Pancreas (tissue), 10 donors: ENCODE data around the gene HEMK1. TPM values are rescaled to one million over a fixed set of nuclear protein-coding genes. Genes with fewer than 3 reads are reported as not detected.

Experiments used
- ATAC-seq, 4 donors: fragments of 200-7000 bp; cut with Tn5 transposase; one replicate each; pipeline versions ENCODE4 v1.8.0 to v1.9.1; 2020; ENCODE audit warnings: mild to moderate bottlenecking in 4 of 4, moderate library complexity in 4 of 4
- DNase-seq, 6 donors: peaks; one replicate each; pipeline ENCODE4 v3.0.0-alpha.2; 2020
- FAIRE-seq: peaks from 2 replicates; lab custom pipeline; 2012; peaks lifted over from hg19 to GRCh38; lab: Jason Lieb, UNC
- H3K27ac ChIP-seq, 4 donors: fragments of 200-600 bp; sonication (generic); 1 replicate in 3 of 4; 2 replicates in 1 of 4; pipeline versions ENCODE4 v1.5.0 to v1.8.0; 2020
- H3K27me3 ChIP-seq, 4 donors: fragments of 200-600 bp; one replicate each; pipeline ENCODE4 v1.8.0; 2021
- H3K36me3 ChIP-seq, 3 donors: fragments of 200-600 bp; sonication (generic) in 1 of 3; one replicate each; pipeline versions ENCODE4 v1.5.0 to v1.8.0; 2020 to 2021
- H3K4me1 ChIP-seq, 3 donors: fragments of 200-600 bp; one replicate each; pipeline ENCODE4 v1.8.0; 2021
- H3K4me3 ChIP-seq, 4 donors: fragments of 200-600 bp; sonication (generic) in 2 of 4; one replicate each; pipeline versions ENCODE4 v1.5.0 to v1.8.0; 2020 to 2021
- H3K9me3 ChIP-seq, 4 donors: fragments of 200-600 bp; one replicate each; pipeline ENCODE4 v1.8.0; 2021
- CTCF ChIP-seq, 4 donors: fragments of 200-600 bp; sonication (generic) in 3 of 4; IDR thresholded peaks; one replicate each; pipeline versions ENCODE4 v1.5.0 to v1.8.0; 2021; ENCODE audit warnings: antibody characterized with exemption in 4 of 4
- whole genome bisulfite sequencing, 2 donors: extraction: QIAGEN DNeasy Blood & Tissue Kit; methylation state at CpG; one replicate each; pipeline ENCODE4 v1.1.7; 2013; 5-methylcytosine and 5-hydroxymethylcytosine counted together
- intact Hi-C, 3 donors: fragments of 100-400 bp; cut with DNase I; formaldehyde crosslinking; loops; one replicate each; pipeline versions ENCODE4 v1.11.1 to v1.14.2; 2022
- polyA plus RNA-seq, 2 donors: library from polyadenylated mRNA; stranded (reverse); fragments of 200-250 nt; gene quantifications; one replicate each; pipeline ENCODE4 v1.2.3, GENCODE V29; 2013
- total RNA-seq, 6 donors: library from RNA; stranded (reverse); fragmentation: NEBNext Ultra II Directional in 4 of 6; extraction: Animal tissue kit (Norgen Biotek cat#: 25700) in 4 of 6; gene quantifications; one replicate each; pipeline versions ENCODE4 v1.2.1 to v1.2.4, GENCODE V29; 2021 to 2023
- donor health status: healthy with polysubstance abuse.
- donor health status: DM: no; HTN: no; CAD: no; lungs with moderate emphysema.
- donor health status: DM: no; HTN: no; CAD: no.
- donor health status: control.
- donor health status: control.
- donor health status: Bipolar disorder and iron deficiency.
- donor health status: DM: yes; HTN: yes; CAD: no.
- donor health status: DM: no; HTN: no; CAD: no.
- donor health status: DM: no; HTN: no; CAD: no.
- donor health status: DM: yes; HTN: yes; CAD: no.

The HEMK1 gene
- total and polyA plus RNA-seq, 8 donors, result 9.6 to 21.8 (median 12.5) TPM

GRCh38 chr3:50542177-50543034 lies 26.9 kb upstream of the HEMK1 start:
- ATAC-seq (peak; percentile 81 to 95 (median 91)), DNase-seq (peak in 5 of 6 donors; percentile 36 to 84 (median 72)), FAIRE-seq (no peak)
- Histone ChIP-seq H3K9me3 (no peaks in the 10 kb centered on the region), H3K4me3 (no peak overlapping the region), H3K27me3 (no peaks in the 10 kb centered on the region), H3K4me1 (no peaks in the 10 kb centered on the region), H3K36me3 (no peaks in the 10 kb centered on the region), H3K27ac (no peak overlapping the region)
- TF ChIP-seq CTCF (IDR thresholded peaks at IDR 0.05), result peak; percentile 63 to 89 (median 88)
- 50% methylated on average over 2 of the region's 2 CpGs for WGBS, 2 donors
- intact Hi-C loops, result loop anchor here in 2 of 3 donors (5.0 to 10.0 kb wide), 2 partner anchors 108 to 195 kb away; partner anchors contain the start of gene ZMYND10 (in 1 of the 2)

GRCh38 chr3:50545781-50546180 lies 23.5 kb upstream of the HEMK1 start:
- Histone ChIP-seq H3K4me1 (no peaks in the 10 kb centered on the region), H3K27ac (no peak overlapping the region), H3K9me3 (no peaks in the 10 kb centered on the region), H3K36me3 (no peaks in the 10 kb centered on the region), H3K4me3 (no peak overlapping the region), H3K27me3 (no peaks in the 10 kb centered on the region)
- ATAC-seq (no peak), FAIRE-seq (no peak), DNase-seq (no peak)
- intact Hi-C loops, result loop anchor here in 2 of 3 donors (5.0 to 10.0 kb wide), 2 partner anchors 108 to 111 kb away; no protein-coding TSS in a partner anchor
- WGBS, 2 donors, result 31 to 61% methylated on average over 1 of the region's 1 CpG
- TF ChIP-seq CTCF (IDR thresholded peaks at IDR 0.05), result no peak

- Histone ChIP-seq H3K9me3 (no peaks in the 10 kb centered on the region), H3K4me1 (no peaks in the 10 kb centered on the region), H3K27me3 (no peaks in the 10 kb centered on the region), H3K4me3 (no peak overlapping the region), H3K36me3 (no peaks in the 10 kb centered on the region), H3K27ac (no peak overlapping the region)
- intact Hi-C loops, result loop anchor here in 2 of 3 donors (5.0 to 10.0 kb wide), 2 partner anchors 112 to 114 kb away; no protein-coding TSS in a partner anchor
- DNase-seq (no peak), ATAC-seq (no peak), FAIRE-seq (no peak)
- 90 to 95% methylated on average over 3 of the region's 3 CpGs for WGBS, 2 donors
- TF ChIP-seq CTCF (IDR thresholded peaks at IDR 0.05), result no peak
These were observed 20.1 kb upstream of the HEMK1 start for GRCh38 chr3:50549226-50549625.

- H3K27me3 ChIP-seq, result no peaks in the 10 kb centered on the region
- intact Hi-C loops, result loop anchor here in 1 of 3 donors (10.0 kb wide), 1 partner anchor 205 kb away; the partner anchor contains the start of genes RASSF1 and ZMYND10
- FAIRE-seq, result no peak
- no peaks in the 10 kb centered on the region for H3K36me3 ChIP-seq
- peak; percentile 53 to 79 (median 72) for ATAC-seq
- peak; percentile 57 to 72 (median 64) for TF ChIP-seq CTCF (IDR thresholded peaks at IDR 0.05)
- no peaks in the 10 kb centered on the region for H3K4me1 ChIP-seq
- WGBS, 2 donors, result 30 to 33% methylated on average over 13 of the region's 13 CpGs
- no peaks in the 10 kb centered on the region for H3K9me3 ChIP-seq
- peak in 4 of 6 donors; percentile 23 to 78 (median 61) for DNase-seq
- no peak overlapping the region for H3K4me3 ChIP-seq
- H3K27ac ChIP-seq, result no peak overlapping the region
These were observed 19.1 kb upstream of the HEMK1 start for GRCh38 chr3:50550079-50550736.
